Activated B cell treated with CpG ODN at 0.5 μM for 24 hours (primary cell): Measurements from ENCODE around the gene DNM2. TPM values are rescaled to one million over a fixed set of nuclear protein-coding genes. Genes with fewer than 3 reads are reported as not detected.
"Not testable (repeated sequence)": the region's sequence is repeated elsewhere in the genome, so short reads cannot be mapped to it uniquely, and the experiment has no call there.

Source experiments
- ATAC-seq: fragments of 200-7000 bp; cut with Tn5 transposase; one replicate; pipeline ENCODE4 v1.10.0; 2021; ENCODE audit warnings: low read depth, mild to moderate bottlenecking, moderate library complexity
- CTCF ChIA-PET: fragments of 350-600 bp; sonication (Branson Sonifier 250); formaldehyde crosslinking; loops from one replicate; lab custom pipeline; 2021; ENCODE audit warnings: antibody characterized with exemption; lab: Charles Lee
- POLR2A ChIA-PET: fragments of 350-600 bp; sonication (Branson Sonifier 250); formaldehyde crosslinking; loops from one replicate; lab custom pipeline; 2021; ENCODE audit warnings: antibody characterized with exemption; lab: Charles Lee
- DNase-seq: peaks from one replicate; pipeline ENCODE4 v3.0.0; 2022
- H3K27ac Mint-ChIP-seq: one replicate; pipeline ENCODE4 v1.8.0; 2020; ENCODE audit warnings: mixed read lengths
- H3K27me3 Mint-ChIP-seq: one replicate; pipeline ENCODE4 v1.8.0; 2021; ENCODE audit warnings: mixed read lengths
- H3K36me3 Mint-ChIP-seq: one replicate; pipeline ENCODE4 v1.8.0; 2021; ENCODE audit warnings: low read depth, mixed read lengths
- H3K4me1 Mint-ChIP-seq: one replicate; pipeline ENCODE4 v1.8.0; 2021; ENCODE audit warnings: mixed read lengths
- H3K4me3 Mint-ChIP-seq: one replicate; pipeline ENCODE4 v1.8.0; 2020; ENCODE audit warnings: mild to moderate bottlenecking, mixed read lengths
- H3K9me3 Mint-ChIP-seq: one replicate; pipeline ENCODE4 v1.8.0; 2020; ENCODE audit warnings: mixed read lengths
- intact Hi-C: fragments of 100-400 bp; cut with micrococcal nuclease; formaldehyde crosslinking; loops from one replicate; pipeline ENCODE4 v1.15.1; 2024
- total RNA-seq: library from RNA; stranded (reverse); gene quantifications from 2 replicates; pipeline ENCODE4 v1.2.3, GENCODE V29; 2022
- TF ChIP-seq, protein P1 (sequence below): fragments of 200-600 bp; IDR thresholded peaks from one replicate; pipeline ENCODE4 v1.8.0; 2022; ENCODE audit warnings: antibody characterized with exemption, mild to moderate bottlenecking

Gene DNM2
- total RNA-seq, 1 donor from 2014 or later, result 257 TPM

GRCh38 chr19:10832939-10833296, 115.0 kb downstream of the DNM2 start:
- TF ChIP-seq, protein P1, sequence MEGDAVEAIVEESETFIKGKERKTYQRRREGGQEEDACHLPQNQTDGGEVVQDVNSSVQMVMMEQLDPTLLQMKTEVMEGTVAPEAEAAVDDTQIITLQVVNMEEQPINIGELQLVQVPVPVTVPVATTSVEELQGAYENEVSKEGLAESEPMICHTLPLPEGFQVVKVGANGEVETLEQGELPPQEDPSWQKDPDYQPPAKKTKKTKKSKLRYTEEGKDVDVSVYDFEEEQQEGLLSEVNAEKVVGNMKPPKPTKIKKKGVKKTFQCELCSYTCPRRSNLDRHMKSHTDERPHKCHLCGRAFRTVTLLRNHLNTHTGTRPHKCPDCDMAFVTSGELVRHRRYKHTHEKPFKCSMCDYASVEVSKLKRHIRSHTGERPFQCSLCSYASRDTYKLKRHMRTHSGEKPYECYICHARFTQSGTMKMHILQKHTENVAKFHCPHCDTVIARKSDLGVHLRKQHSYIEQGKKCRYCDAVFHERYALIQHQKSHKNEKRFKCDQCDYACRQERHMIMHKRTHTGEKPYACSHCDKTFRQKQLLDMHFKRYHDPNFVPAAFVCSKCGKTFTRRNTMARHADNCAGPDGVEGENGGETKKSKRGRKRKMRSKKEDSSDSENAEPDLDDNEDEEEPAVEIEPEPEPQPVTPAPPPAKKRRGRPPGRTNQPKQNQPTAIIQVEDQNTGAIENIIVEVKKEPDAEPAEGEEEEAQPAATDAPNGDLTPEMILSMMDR, result no peak
- DNase-seq, result no peak

GRCh38 chr19:10835089-10835753, 117.3 kb downstream of the DNM2 start:
- Mint-ChIP-seq H3K9me3 (peaks cover 11% of the 10 kb centered on the region), H3K27me3 (no peaks in the 10 kb centered on the region), H3K36me3 (peaks cover 34% of the 10 kb centered on the region), H3K4me1 (peaks cover 18% of the 10 kb centered on the region), H3K4me3 (peak overlapping the region; percentile 97), H3K27ac (peak overlapping the region; percentile 99)
- POLR2A ChIA-PET, result interaction anchor here (0.5 to 2.3 kb wide), 23 partner anchors 29 to 687 kb away, joined by 3 to 43 read pairs (median 7); partner anchors contain the start of genes CARM1, DNM2, LDLR and QTRT1
- CTCF ChIA-PET, result interaction anchor here (1.4 to 3.1 kb wide), 4 partner anchors 30 to 118 kb away, joined by 6 to 27 read pairs (median 10); partner anchors contain the start of genes CARM1 and DNM2
- DNase-seq (no peak), ATAC-seq (no peak)
- TF ChIP-seq, protein P1, result no peak
- intact Hi-C loops, result loop anchor here (1.0 to 2.0 kb wide), 2 partner anchors 134 to 232 kb away; partner anchors contain the start of gene QTRT1

More at GRCh38 chr19:10832939-10833296, 115.0 kb downstream of the DNM2 start:
- Mint-ChIP-seq H3K27me3 (no peaks in the 10 kb centered on the region), H3K4me3 (no peak overlapping the region), H3K4me1 (peaks cover 18% of the 10 kb centered on the region), H3K36me3 (peaks cover 48% of the 10 kb centered on the region), H3K27ac (no peak overlapping the region), H3K9me3 (peaks cover 8% of the 10 kb centered on the region)
- CTCF ChIA-PET, result no interaction called here
- ATAC-seq, result no peak
- POLR2A ChIA-PET, result no interaction called here
- intact Hi-C loops, result no loop called here

GRCh38 chr19:10835754-10836478, 118.0 kb downstream of the DNM2 start, which contains the start of gene TMED1:
Gene TMED1 (minus strand): TSS chr19:10836212. CDS start chr19:10836191, 21 bp downstream.
- CTCF ChIA-PET, result interaction anchor here (1.1 to 3.1 kb wide), 5 partner anchors 29 to 118 kb away, joined by 3 to 27 read pairs (median 7); partner anchors contain the start of genes CARM1 and DNM2
- POLR2A ChIA-PET, result interaction anchor here (0.5 to 2.3 kb wide), 30 partner anchors 15 to 721 kb away, joined by 3 to 43 read pairs (median 7); partner anchors contain the start of genes CARM1, CCDC159, DNM2 and LDLR
- intact Hi-C loops, result loop anchor here (1.0 to 2.0 kb wide), 7 partner anchors 28 to 233 kb away; partner anchors contain the start of genes CARM1, ILF3 and QTRT1
- ATAC-seq, result peak; percentile 87
- H3K36me3 Mint-ChIP-seq, result peaks cover 32% of the 10 kb centered on the region
- TF ChIP-seq, protein P1, result no peak
- H3K27ac Mint-ChIP-seq, result peak within 1 kb of the TSS; percentile 99
- H3K9me3 Mint-ChIP-seq, result peaks cover 11% of the 10 kb centered on the region
- peak within 1 kb of the TSS; percentile 97 for H3K4me3 Mint-ChIP-seq
- H3K27me3 Mint-ChIP-seq, result no peaks in the 10 kb centered on the region
- peaks cover 18% of the 10 kb centered on the region for H3K4me1 Mint-ChIP-seq
- DNase-seq, result peak; percentile 86

GRCh38 chr19:10836479-10837330, 118.8 kb downstream of the DNM2 start:
- ATAC-seq (peak; percentile 26), DNase-seq (no peak)
- Mint-ChIP-seq H3K4me1 (peaks cover 18% of the 10 kb centered on the region), H3K9me3 (peaks cover 11% of the 10 kb centered on the region), H3K36me3 (peaks cover 32% of the 10 kb centered on the region), H3K27me3 (no peaks in the 10 kb centered on the region), H3K4me3 (peak overlapping the region; percentile 97), H3K27ac (peak overlapping the region; percentile 99)
- intact Hi-C loops, result loop anchor here (1.0 to 2.0 kb wide), 5 partner anchors 28 to 182 kb away; partner anchors contain the start of genes CARM1 and ILF3
- ChIA-PET CTCF (interaction anchor here (1.1 to 3.1 kb wide), 5 partner anchors 28 to 119 kb away, joined by 3 to 27 read pairs (median 7); partner anchors contain the start of genes CARM1 and DNM2), POLR2A (interaction anchor here (0.5 to 2.3 kb wide), 25 partner anchors 16 to 720 kb away, joined by 4 to 43 read pairs (median 8); partner anchors contain the start of genes CARM1, CCDC159, DNM2 and QTRT1)
- TF ChIP-seq, protein P1, result no peak

DNA sequence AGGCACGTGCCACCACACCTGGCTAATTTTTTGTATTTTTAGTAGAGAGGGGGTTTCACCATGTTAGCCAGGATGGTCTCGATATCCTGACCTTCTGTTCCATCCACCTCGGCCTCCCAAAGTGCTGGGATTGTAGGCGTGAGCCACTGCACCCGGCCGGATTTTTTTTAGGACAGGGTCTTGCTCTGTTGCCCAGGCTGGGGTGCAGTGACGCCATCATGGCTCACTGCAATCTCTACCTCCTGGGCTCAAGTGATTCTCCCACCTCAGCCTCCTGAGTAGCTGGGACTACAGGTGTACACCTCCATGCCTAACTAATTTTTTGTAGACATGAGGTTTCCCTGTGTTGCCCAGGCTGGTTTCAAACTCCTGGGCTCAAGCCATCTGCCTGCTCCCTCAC, 119.8 kb downstream of the DNM2 start:
- DNase-seq, result not testable (repeated sequence)
- intact Hi-C loops, result loop anchor here (2.0 kb wide), 1 partner anchor 183 kb away; the partner anchor contains the start of gene ILF3
- peaks cover 11% of the 10 kb centered on the region for H3K9me3 Mint-ChIP-seq

More for the DNA sequence above, 119.8 kb downstream of the DNM2 start:
- Mint-ChIP-seq H3K36me3 (peaks cover 23% of the 10 kb centered on the region), H3K4me1 (peaks cover 18% of the 10 kb centered on the region)
- CTCF ChIA-PET, result interaction anchor here (3.0 to 3.1 kb wide), 2 partner anchors 27 to 120 kb away, joined by 14 to 27 read pairs; partner anchors contain the start of gene DNM2
- ATAC-seq, POLR2A ChIA-PET, H3K27ac Mint-ChIP-seq, H3K4me3 Mint-ChIP-seq, H3K27me3 Mint-ChIP-seq: not testable (repeated sequence)
